A673 (cell line): ENCODE measurements around the gene BLVRA. TPM values are rescaled to one million over a fixed set of nuclear protein-coding genes. Genes with fewer than 3 reads are reported as not detected.

Experiments
- BruUV-seq: library from RNA; stranded (reverse); fragments of 400-500 nt; replicated peaks from 2 replicates; lab custom pipeline; 2021; lab: Mats Ljungman, UMichigan
- CTCF ChIA-PET: fragments of 300-600 bp; sonication (Branson Sonifier 250); formaldehyde crosslinking; loops from one replicate; lab custom pipeline; 2022; ENCODE audit warnings: antibody characterized with exemption; lab: Charles Lee
- POLR2A ChIA-PET: fragments of 300-600 bp; sonication (Branson Sonifier 250); formaldehyde crosslinking; loops from one replicate; lab custom pipeline; 2022; ENCODE audit warnings: antibody characterized with exemption; ENCODE audit not compliant: low non-redundant PET; lab: Charles Lee
- DNase-seq: peaks from one replicate; pipeline ENCODE4 v3.0.0-alpha.2; 2015; ENCODE audit warnings: low spot score
- H3K27ac ChIP-seq: fragments of 200-600 bp; sonication (generic); 2 replicates; pipeline ENCODE4 v1.5.1; 2016; ENCODE audit warnings: mixed run types, low read depth, mild to moderate bottlenecking, mixed read lengths, antibody characterized with exemption, low read length; ENCODE audit not compliant: poor library complexity, severe bottlenecking
- H3K27me3 ChIP-seq: fragments of 200-600 bp; sonication (generic); replicated peaks from 2 replicates; pipeline ENCODE4 v1.6.1; 2017; ENCODE audit warnings: mixed run types, low read depth, mild to moderate bottlenecking, mixed read lengths, antibody characterized with exemption, low read length; ENCODE audit not compliant: insufficient read depth, poor library complexity
- H3K36me3 ChIP-seq: fragments of 200-600 bp; sonication (generic); 2 replicates; pipeline ENCODE4 v1.6.1; 2016; ENCODE audit warnings: mixed run types, mild to moderate bottlenecking, mixed read lengths, antibody characterized with exemption, low read length; ENCODE audit not compliant: insufficient read depth, poor library complexity, severe bottlenecking
- H3K4me1 ChIP-seq: fragments of 200-600 bp; sonication (generic); 2 replicates; pipeline ENCODE4 v1.6.1; 2017; ENCODE audit warnings: mixed run types, mild to moderate bottlenecking, mixed read lengths, antibody characterized with exemption, low read length; ENCODE audit not compliant: insufficient read depth, poor library complexity, severe bottlenecking
- H3K4me3 ChIP-seq: fragments of 200-600 bp; sonication (generic); 2 replicates; pipeline ENCODE4 v1.5.1; 2016; ENCODE audit warnings: low read depth, mixed run types, mild to moderate bottlenecking, mixed read lengths, low read length; ENCODE audit not compliant: poor library complexity, severe bottlenecking
- H3K9me3 ChIP-seq: fragments of 200-600 bp; sonication (generic); 2 replicates; pipeline ENCODE4 v1.6.1; 2016; ENCODE audit warnings: mixed run types, low read depth, mild to moderate bottlenecking, mixed read lengths, antibody characterized with exemption, low read length; ENCODE audit not compliant: poor library complexity, severe bottlenecking
- EZH2 ChIP-seq: fragments of 200-600 bp; sonication (generic); IDR thresholded peaks from 2 replicates; pipeline ENCODE4 v1.6.1; 2017; ENCODE audit warnings: borderline replicate concordance, low read depth, mild to moderate bottlenecking, mixed read lengths, antibody characterized with exemption, low read length; ENCODE audit not compliant: poor library complexity, severe bottlenecking
- intact Hi-C: fragments of 100-400 bp; cut with micrococcal nuclease; formaldehyde crosslinking; loops from one replicate; pipeline ENCODE4 v1.10.0; 2022; ENCODE audit not compliant: unreplicated experiment
- total RNA-seq: library from RNA; stranded (reverse); gene quantifications from 2 replicates; pipeline ENCODE4 v1.2.3, GENCODE V29; 2021
- TF ChIP-seq, protein P1 (sequence below): fragments of 300-800, 200-600 bp; sonication (generic); conservative IDR thresholded peaks from 2 replicates; pipeline ENCODE4 v1.5.1; 2017; ENCODE audit warnings: low read depth, mild to moderate bottlenecking, antibody characterized with exemption, low read length, moderate library complexity, mixed read lengths

BLVRA gene
- total RNA-seq, 1 experiment from 2014 or later = 20.6 TPM

GRCh38 chr7:43716598-43716997, 41.9 kb upstream of the BLVRA start:
- Histone ChIP-seq H3K36me3 (no peaks in the 10 kb centered on the region), H3K27me3 (no peaks in the 10 kb centered on the region), H3K4me3 (no peak overlapping the region), H3K9me3 (no peaks in the 10 kb centered on the region), H3K27ac (no peak overlapping the region), H3K4me1 (peaks cover 7% of the 10 kb centered on the region)
- intact Hi-C loops = no loop called here
- TF ChIP-seq, protein P1, sequence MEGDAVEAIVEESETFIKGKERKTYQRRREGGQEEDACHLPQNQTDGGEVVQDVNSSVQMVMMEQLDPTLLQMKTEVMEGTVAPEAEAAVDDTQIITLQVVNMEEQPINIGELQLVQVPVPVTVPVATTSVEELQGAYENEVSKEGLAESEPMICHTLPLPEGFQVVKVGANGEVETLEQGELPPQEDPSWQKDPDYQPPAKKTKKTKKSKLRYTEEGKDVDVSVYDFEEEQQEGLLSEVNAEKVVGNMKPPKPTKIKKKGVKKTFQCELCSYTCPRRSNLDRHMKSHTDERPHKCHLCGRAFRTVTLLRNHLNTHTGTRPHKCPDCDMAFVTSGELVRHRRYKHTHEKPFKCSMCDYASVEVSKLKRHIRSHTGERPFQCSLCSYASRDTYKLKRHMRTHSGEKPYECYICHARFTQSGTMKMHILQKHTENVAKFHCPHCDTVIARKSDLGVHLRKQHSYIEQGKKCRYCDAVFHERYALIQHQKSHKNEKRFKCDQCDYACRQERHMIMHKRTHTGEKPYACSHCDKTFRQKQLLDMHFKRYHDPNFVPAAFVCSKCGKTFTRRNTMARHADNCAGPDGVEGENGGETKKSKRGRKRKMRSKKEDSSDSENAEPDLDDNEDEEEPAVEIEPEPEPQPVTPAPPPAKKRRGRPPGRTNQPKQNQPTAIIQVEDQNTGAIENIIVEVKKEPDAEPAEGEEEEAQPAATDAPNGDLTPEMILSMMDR = no peak
- no peak for TF ChIP-seq EZH2
- POLR2A ChIA-PET = no interaction called here
- no peak for DNase-seq
- BruUV-seq = no TSS peak
- CTCF ChIA-PET = no interaction called here

DNA sequence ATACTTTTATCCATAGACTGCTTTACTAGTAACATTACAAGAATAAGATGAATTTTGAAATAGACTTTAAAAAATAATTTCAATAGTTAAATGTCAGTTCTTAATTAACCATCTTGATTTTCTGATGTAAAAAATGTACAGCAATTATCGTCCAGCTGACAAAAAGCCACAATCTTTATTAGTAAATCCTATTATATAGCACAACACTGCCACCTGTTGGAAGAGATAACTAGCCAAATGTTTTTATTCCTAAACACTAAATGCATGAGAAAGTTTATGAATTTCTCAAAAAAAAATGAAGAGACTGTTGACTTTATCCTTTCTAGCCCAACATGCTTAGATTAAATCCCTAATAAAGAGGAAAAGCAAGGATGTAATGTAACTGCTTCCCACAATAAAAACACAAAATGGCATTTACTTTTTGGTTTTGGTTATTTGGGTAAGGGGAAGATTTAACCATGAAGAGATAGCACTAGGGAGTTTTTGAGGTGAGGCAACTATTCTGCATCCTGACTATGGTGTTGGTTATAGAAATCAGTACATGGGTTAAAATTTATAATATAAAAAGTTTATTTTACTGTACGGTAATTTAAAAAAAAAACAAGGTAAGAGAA, 37.2 kb upstream of the BLVRA start:
- POLR2A ChIA-PET = no interaction called here
- TF ChIP-seq, protein P1 = peak; percentile 78
- no peak for TF ChIP-seq EZH2
- BruUV-seq = no TSS peak

GRCh38 chr7:43723007-43723341, 35.5 kb upstream of the BLVRA start:
- H3K9me3 ChIP-seq = no peaks in the 10 kb centered on the region
- peaks cover 7% of the 10 kb centered on the region for H3K4me1 ChIP-seq
- ChIA-PET CTCF (no interaction called here), POLR2A (no interaction called here)
- no peak overlapping the region for H3K4me3 ChIP-seq
- DNase-seq = no peak
- intact Hi-C loops = loop anchor here (5.0 kb wide), 1 partner anchor 266 kb away; no protein-coding TSS in a partner anchor
- no peak overlapping the region for H3K27ac ChIP-seq
- no peaks in the 10 kb centered on the region for H3K27me3 ChIP-seq
- BruUV-seq = no TSS peak
- no peaks in the 10 kb centered on the region for H3K36me3 ChIP-seq
- TF ChIP-seq EZH2 = no peak
- TF ChIP-seq, protein P1 = no peak

More for the DNA sequence above, 37.2 kb upstream of the BLVRA start:
- CTCF ChIA-PET = interaction anchor here (2.0 to 2.5 kb wide), 2 partner anchors 138 to 265 kb away, joined by 8 to 14 read pairs; partner anchors contain the start of gene STK17A
- H3K4me1 ChIP-seq = peaks cover 7% of the 10 kb centered on the region
- no peak overlapping the region for H3K27ac ChIP-seq
- DNase-seq = peak; percentile 68
- H3K9me3 ChIP-seq = no peaks in the 10 kb centered on the region
- intact Hi-C loops = loop anchor here (1.0 to 5.0 kb wide), 2 partner anchors 139 to 264 kb away; no protein-coding TSS in a partner anchor
- H3K36me3 ChIP-seq = no peaks in the 10 kb centered on the region
- no peaks in the 10 kb centered on the region for H3K27me3 ChIP-seq
- H3K4me3 ChIP-seq = no peak overlapping the region
